Omental fat pad (tissue), 4 donors: ENCODE results near the gene TXNDC8. TPM values are rescaled to one million over a fixed set of nuclear protein-coding genes. Genes with fewer than 3 reads are reported as not detected.

Source experiments
- ATAC-seq: fragments of 150-250 bp; one replicate; pipeline ENCODE4 v1.9.1; 2016; ENCODE audit warnings: mild to moderate bottlenecking, moderate library complexity; ENCODE audit not compliant: low FRiP score
- DNase-seq: peaks from one replicate; pipeline ENCODE4 v3.0.0-alpha.2; 2019; ENCODE audit warnings: low spot score
- total RNA-seq, 4 donors: library from RNA; depleted of rRNA; stranded (reverse); fragments of >200 nt; gene quantifications; one replicate each; pipeline ENCODE4 v1.1.0, GENCODE V29; 2016
- TF ChIP-seq, protein P1 (sequence below), 3 donors: fragments of 450-650 bp; IDR thresholded peaks; one replicate each; pipeline ENCODE4 v1.5.1; 2016 to 2017; ENCODE audit warnings: antibody characterized with exemption in 3 of 3, mild to moderate bottlenecking in 3 of 3, moderate library complexity in 2 of 3

TXNDC8 gene
- total RNA-seq, 4 donors from 2014 or later, result not detected

GRCh38 chr9:110329639-110330230 is 7.9 kb downstream of the TXNDC8 start:
- ATAC-seq (no peak), DNase-seq (no peak)
- TF ChIP-seq, protein P1, sequence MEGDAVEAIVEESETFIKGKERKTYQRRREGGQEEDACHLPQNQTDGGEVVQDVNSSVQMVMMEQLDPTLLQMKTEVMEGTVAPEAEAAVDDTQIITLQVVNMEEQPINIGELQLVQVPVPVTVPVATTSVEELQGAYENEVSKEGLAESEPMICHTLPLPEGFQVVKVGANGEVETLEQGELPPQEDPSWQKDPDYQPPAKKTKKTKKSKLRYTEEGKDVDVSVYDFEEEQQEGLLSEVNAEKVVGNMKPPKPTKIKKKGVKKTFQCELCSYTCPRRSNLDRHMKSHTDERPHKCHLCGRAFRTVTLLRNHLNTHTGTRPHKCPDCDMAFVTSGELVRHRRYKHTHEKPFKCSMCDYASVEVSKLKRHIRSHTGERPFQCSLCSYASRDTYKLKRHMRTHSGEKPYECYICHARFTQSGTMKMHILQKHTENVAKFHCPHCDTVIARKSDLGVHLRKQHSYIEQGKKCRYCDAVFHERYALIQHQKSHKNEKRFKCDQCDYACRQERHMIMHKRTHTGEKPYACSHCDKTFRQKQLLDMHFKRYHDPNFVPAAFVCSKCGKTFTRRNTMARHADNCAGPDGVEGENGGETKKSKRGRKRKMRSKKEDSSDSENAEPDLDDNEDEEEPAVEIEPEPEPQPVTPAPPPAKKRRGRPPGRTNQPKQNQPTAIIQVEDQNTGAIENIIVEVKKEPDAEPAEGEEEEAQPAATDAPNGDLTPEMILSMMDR (IDR thresholded peaks at IDR 0.05), result no peak

GRCh38 chr9:110328763-110329162 is 8.9 kb downstream of the TXNDC8 start:
- TF ChIP-seq, protein P1 (IDR thresholded peaks at IDR 0.05), result no peak
- ATAC-seq, result no peak
- DNase-seq, result no peak

DNA sequence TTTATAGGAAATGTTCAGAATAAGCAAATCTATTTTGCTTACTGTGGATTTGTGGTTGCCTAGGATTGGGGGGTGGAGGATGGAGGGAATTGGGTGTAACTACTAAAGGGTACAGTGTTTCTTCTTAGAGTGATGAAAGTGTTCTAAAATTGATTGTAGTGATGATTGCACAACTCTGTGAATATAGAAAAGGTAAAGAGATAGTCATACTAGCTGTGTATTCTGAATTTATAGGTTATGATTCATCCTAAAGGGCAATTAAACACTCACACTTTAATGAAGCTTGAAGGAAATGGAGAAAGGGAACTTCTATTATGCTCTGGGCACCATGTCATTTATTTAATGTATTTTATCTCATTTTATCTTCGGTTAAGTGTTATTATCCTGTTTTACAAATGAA is 9.9 kb downstream of the TXNDC8 start:
- ATAC-seq, result no peak
- no peak for DNase-seq
- TF ChIP-seq, protein P1 (IDR thresholded peaks at IDR 0.05), result no peak

- ATAC-seq, result no peak
- DNase-seq, result no peak
- TF ChIP-seq, protein P1 (IDR thresholded peaks at IDR 0.05), result no peak
These were observed 13.8 kb downstream of the TXNDC8 start for GRCh38 chr9:110323818-110324217.

DNA sequence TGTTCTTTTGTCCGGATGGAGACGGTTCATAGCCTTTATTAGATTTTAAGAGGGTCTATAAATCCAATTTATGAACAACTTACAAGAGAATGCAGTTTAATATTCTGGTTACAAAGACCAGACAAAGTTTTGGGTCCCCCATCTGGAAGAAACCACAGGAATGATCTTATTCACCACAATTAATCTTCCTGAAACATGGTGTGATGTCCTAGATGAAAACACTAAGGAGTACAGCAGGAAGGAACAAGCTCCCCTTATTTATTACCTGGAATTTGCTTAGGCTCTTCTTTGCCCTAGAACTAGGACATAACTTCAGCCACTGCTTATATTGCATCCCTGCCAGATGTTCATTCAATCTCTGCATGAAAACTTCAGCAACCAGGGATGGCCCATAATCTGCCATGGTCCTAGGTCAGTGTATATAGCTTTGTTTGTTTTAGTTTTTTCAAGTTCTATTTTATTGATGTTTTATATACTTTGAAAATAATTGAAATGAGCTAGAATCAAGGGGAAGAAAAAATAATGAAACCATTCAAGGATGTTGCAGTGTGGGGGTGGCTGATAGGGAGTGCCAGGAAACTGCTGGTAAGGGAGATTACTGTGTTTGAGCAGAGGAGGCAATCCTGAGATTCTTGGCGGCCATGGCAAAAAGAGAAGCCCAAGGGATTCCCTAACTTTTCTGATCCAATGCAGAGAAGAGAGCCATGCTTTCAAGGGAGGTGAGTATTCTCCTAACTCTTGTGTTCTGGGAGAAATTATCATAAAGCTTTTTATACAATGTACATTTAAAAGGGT is 16.8 kb downstream of the TXNDC8 start:
- DNase-seq (no peak), ATAC-seq (peak; percentile 63)
- TF ChIP-seq, protein P1 (IDR thresholded peaks at IDR 0.05), result no peak

GRCh38 chr9:110319781-110320492 is 17.7 kb downstream of the TXNDC8 start:
- no peak for ATAC-seq

More at GRCh38 chr9:110319781-110320492, 17.7 kb downstream of the TXNDC8 start:
- TF ChIP-seq, protein P1 (IDR thresholded peaks at IDR 0.05), result no peak
- no peak for DNase-seq
